Hepatocyte (in vitro differentiated cells): ENCODE data around the gene LMOD3.

Experiments
- CTCF ChIP-seq: fragments of 200-600 bp; sonication (generic); IDR thresholded peaks from 2 replicates; pipeline ENCODE4 v1.5.1; 2016; ENCODE audit warnings: antibody characterized with exemption, mild to moderate bottlenecking; ENCODE audit not compliant: poor library complexity
- EZH2 ChIP-seq: fragments of 200-600 bp; sonication (generic); IDR thresholded peaks from 2 replicates; pipeline ENCODE4 v1.6.1; 2016; ENCODE audit warnings: antibody characterized with exemption, mild to moderate bottlenecking, borderline replicate concordance
- EZH2phosphoT487 ChIP-seq: fragments of 200-600 bp; sonication (generic); IDR thresholded peaks from one replicate; pipeline ENCODE4 v1.6.1; 2018; ENCODE audit warnings: antibody characterized with exemption, mild to moderate bottlenecking, low read depth, moderate library complexity; ENCODE audit not compliant: unreplicated experiment, severe bottlenecking

DNA sequence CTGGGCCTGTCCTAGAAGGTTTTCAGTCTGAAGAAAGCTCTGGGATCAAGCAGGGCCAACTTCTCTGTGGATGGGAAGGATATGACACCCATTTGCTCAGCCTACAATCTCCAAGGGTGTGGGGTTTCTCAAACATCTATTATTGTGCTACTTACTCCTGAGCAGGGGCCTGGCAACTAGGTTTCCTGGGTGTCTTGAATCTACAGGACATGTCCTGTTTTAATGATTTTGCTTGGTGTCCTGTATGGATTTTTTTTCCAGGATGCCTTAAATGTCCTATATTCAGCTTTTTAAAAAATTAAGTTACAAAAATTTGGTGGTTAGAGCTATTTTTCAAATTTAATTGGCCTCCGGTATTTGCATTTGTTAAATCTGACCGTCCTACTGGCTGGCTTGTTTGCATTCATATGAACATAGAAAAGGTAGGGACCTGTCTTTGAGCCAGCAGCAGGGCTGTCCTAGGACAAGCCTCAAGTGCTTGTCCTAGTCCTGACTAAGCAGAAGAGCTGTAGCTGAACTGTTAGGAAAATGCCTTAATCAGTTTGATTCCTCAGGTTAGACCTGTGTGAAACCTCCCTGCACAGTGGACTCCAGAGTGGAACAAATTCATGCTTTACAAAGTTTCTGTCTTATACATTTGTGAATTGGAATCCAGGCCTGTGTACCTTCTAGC, 40.0 kb upstream of the LMOD3 start:
- TF ChIP-seq CTCF: no peak
- TF ChIP-seq EZH2: no peak
- TF ChIP-seq EZH2phosphoT487: no peak
